Endothelial cell of umbilical vein (primary cell): ENCODE measurements around the gene IGF2BP2. TPM values are rescaled to one million over a fixed set of nuclear protein-coding genes. Genes with fewer than 3 reads are reported as not detected.

Experiments
- BruUV-seq: library from RNA; stranded (reverse); fragments of 400-500 nt; replicated peaks from 2 replicates; lab custom pipeline; 2021; lab: Mats Ljungman, UMichigan
- CTCF ChIA-PET: fragments of 300-600, 350-600 bp; sonication (Branson Sonifier 250); formaldehyde crosslinking; loops from one replicate; lab custom pipeline; 2021; ENCODE audit warnings: antibody characterized with exemption, inconsistent platforms; lab: Charles Lee
- POLR2A ChIA-PET: fragments of 300-600, 350-600 bp; sonication (Branson Sonifier 250); formaldehyde crosslinking; loops from one replicate; lab custom pipeline; 2021; ENCODE audit warnings: antibody characterized with exemption, inconsistent platforms; lab: Charles Lee
- DNase-seq: peaks from one replicate; pipeline ENCODE4 v3.0.0-alpha.2; 2011; ENCODE audit warnings: low read depth, low spot score
- FAIRE-seq: peaks from 2 replicates; lab custom pipeline; 2011; peaks lifted over from hg19 to GRCh38; lab: Jason Lieb, UNC
- H2AFZ ChIP-seq: 2 replicates; pipeline ENCODE4 v1.6.0; 2012; ENCODE audit warnings: low read depth, low read length, control low read depth, inconsistent platforms
- H3K27ac ChIP-seq: 2 replicates; pipeline ENCODE4 v1.5.1; 2011; ENCODE audit warnings: low read depth, mild to moderate bottlenecking, control low read depth, low read length, moderate library complexity; ENCODE audit not compliant: insufficient read depth
- H3K27me3 ChIP-seq, 2 experiments: 2 replicates each; pipeline versions ENCODE4 v1.6.0 to v1.6.1; 2011; ENCODE audit warnings: low read length in 2 of 2, mixed read lengths in 1 of 2; ENCODE audit not compliant: control insufficient read depth in 2 of 2, insufficient read depth in 2 of 2
- H3K36me3 ChIP-seq, 2 experiments: 2 replicates in 1 of 2; 3 replicates in 1 of 2; pipeline ENCODE4 v1.5.1; 2011; ENCODE audit warnings: low read length in 2 of 2, mild to moderate bottlenecking in 1 of 2, moderate library complexity in 1 of 2; ENCODE audit not compliant: control insufficient read depth in 2 of 2, insufficient read depth in 2 of 2; ENCODE audit errors: extremely low read depth in 1 of 2
- H3K4me1 ChIP-seq: 3 replicates; pipeline ENCODE4 v1.5.1; 2011; ENCODE audit warnings: mild to moderate bottlenecking, low read length; ENCODE audit not compliant: control insufficient read depth, insufficient read depth; ENCODE audit errors: extremely low read depth
- H3K4me2 ChIP-seq: 2 replicates; pipeline ENCODE4 v1.6.1; 2011; ENCODE audit warnings: low read length, control low read depth, mixed read lengths; ENCODE audit not compliant: insufficient read depth
- H3K4me3 ChIP-seq, 3 experiments: fragments of 200-600 bp in 1 of 3; sonication (generic), shearing (Covaris generic) in 1 of 3; replicated peaks in 1 of 3; 2 replicates each; pipeline ENCODE4 v1.5.1; 2011 to 2016; ENCODE audit warnings: control low read depth in 3 of 3, low read length in 3 of 3, mild to moderate bottlenecking in 2 of 3, inconsistent platforms in 1 of 3, low read depth in 1 of 3, moderate library complexity in 1 of 3; ENCODE audit not compliant: insufficient read depth in 1 of 3
- H3K79me2 ChIP-seq: 2 replicates; pipeline ENCODE4 v1.6.0; 2012; ENCODE audit warnings: low read length, inconsistent platforms; ENCODE audit not compliant: control insufficient read depth, insufficient read depth
- H3K9ac ChIP-seq: replicated peaks from 2 replicates; pipeline ENCODE3; 2011; ENCODE audit warnings: low read length, control low read depth; ENCODE audit not compliant: insufficient read depth; ENCODE audit errors: extremely low read depth
- H3K9me1 ChIP-seq: replicated peaks from 3 replicates; pipeline ENCODE4 v1.6.0; 2011; ENCODE audit warnings: mild to moderate bottlenecking, low read length; ENCODE audit not compliant: control insufficient read depth, insufficient read depth; ENCODE audit errors: extremely low read depth
- H3K9me3 ChIP-seq: replicated peaks from 2 replicates; pipeline ENCODE4 v1.5.1; 2012; ENCODE audit warnings: low read length, inconsistent platforms; ENCODE audit not compliant: control insufficient read depth, insufficient read depth
- H4K20me1 ChIP-seq: replicated peaks from 2 replicates; pipeline ENCODE3; 2011; ENCODE audit warnings: mild to moderate bottlenecking, low read length; ENCODE audit not compliant: control insufficient read depth, insufficient read depth; ENCODE audit errors: extremely low read depth
- CTCF ChIP-seq, 2 donors: IDR thresholded peaks; 1 replicate in 1 of 2; 2 replicates in 1 of 2; pipeline ENCODE4 v1.5.1; 2011; ENCODE audit warnings: low read length in 2 of 2, mild to moderate bottlenecking in 2 of 2, moderate library complexity in 2 of 2, control low read depth in 1 of 2, inconsistent platforms in 1 of 2, low read depth in 1 of 2; ENCODE audit not compliant: insufficient read depth in 1 of 2; ENCODE audit errors: extremely low read depth in 1 of 2
- EZH2 ChIP-seq: IDR thresholded peaks from 2 replicates; pipeline ENCODE4 v1.6.1; 2012; ENCODE audit warnings: borderline replicate concordance, low read depth, mild to moderate bottlenecking, moderate library complexity, low read length, inconsistent platforms; ENCODE audit not compliant: severe bottlenecking
- FOS ChIP-seq: IDR thresholded peaks from 2 replicates; pipeline ENCODE4 v1.6.1; 2011; ENCODE audit warnings: mild to moderate bottlenecking, low read length, moderate library complexity, borderline replicate concordance; ENCODE audit not compliant: insufficient read depth
- GATA2 ChIP-seq: IDR thresholded peaks from 2 replicates; pipeline ENCODE4 v1.7.0; 2011; ENCODE audit warnings: low read depth, mild to moderate bottlenecking, moderate library complexity, mixed read lengths, low read length; ENCODE audit not compliant: insufficient read length, insufficient read depth
- JUN ChIP-seq: IDR thresholded peaks from 2 replicates; pipeline ENCODE4 v1.6.1; 2011; ENCODE audit warnings: borderline replicate concordance, low read depth; ENCODE audit not compliant: insufficient read length, insufficient read depth
- MAX ChIP-seq: IDR thresholded peaks from 2 replicates; pipeline ENCODE4 v1.6.1; 2011; ENCODE audit not compliant: insufficient read depth, insufficient read length
- MYC ChIP-seq: IDR thresholded peaks from one replicate; pipeline ENCODE4 v1.6.1; 2011; ENCODE audit warnings: mild to moderate bottlenecking, low read depth, low read length
- POLR2A ChIP-seq: IDR thresholded peaks from 2 replicates; pipeline ENCODE4 v1.6.1; 2012; ENCODE audit warnings: low read depth, mild to moderate bottlenecking, control low read depth, low read length
- POLR2AphosphoS5 ChIP-seq: IDR thresholded peaks from 2 replicates; pipeline ENCODE4 v1.6.1; 2012; ENCODE audit warnings: low read depth, mild to moderate bottlenecking, control low read depth, low read length, moderate library complexity; ENCODE audit not compliant: insufficient read depth
- dilution Hi-C: fragments of 300-500 bp; cut with MboI; formaldehyde crosslinking; loops from one replicate; pipeline ENCODE4 v1.15.0; 2019; ENCODE audit warnings: low sequenced_read_pairs; ENCODE audit not compliant: extremely low pct_ligation_motif_present
- intact Hi-C: fragments of 100-400 bp; cut with micrococcal nuclease; formaldehyde crosslinking; loops from one replicate; pipeline ENCODE4 v1.10.0; 2022
- polyA plus RNA-seq, 4 experiments: library from polyadenylated mRNA; depleted of rRNA in 3 of 4; stranded (reverse) in 3 of 4; unstranded in 1 of 4; fragments of >200 nt; gene quantifications; 2 replicates each; pipeline versions ENCODE4 v1.2.1 to v1.2.3, GENCODE V29; 2011 to 2012; ENCODE audit warnings: missing spikeins in 1 of 4
- total RNA-seq: library from RNA; stranded (reverse); gene quantifications from 2 replicates; pipeline ENCODE4 v1.2.3, GENCODE V29; 2021

IGF2BP2 gene
- total and polyA plus RNA-seq, 2 donors (not counting 3 experiments of a cell fraction or from before 2014, with no cell fraction given): 10.7 to 130 TPM

- dilution Hi-C loops (no loop called here), intact Hi-C loops (loop anchor here (1.0 kb wide), 1 partner anchor 239 kb away; no protein-coding TSS in a partner anchor)
- Histone ChIP-seq H3K4me3 (no peak overlapping the region), H3K4me1 (peaks cover 18% of the 10 kb centered on the region), H3K9ac (no peak overlapping the region), H3K36me3 (peaks cover 3 to 5% of the 10 kb centered on the region in 2 experiments), H4K20me1 (no peaks in the 10 kb centered on the region), H3K9me3 (no peaks in the 10 kb centered on the region), H3K4me2 (no peak overlapping the region), H2AFZ (no peak overlapping the region), H3K9me1 (no peaks in the 10 kb centered on the region), H3K27me3 (no peaks in the 10 kb centered on the region), H3K27ac (no peak overlapping the region), H3K79me2 (peaks cover 5% of the 10 kb centered on the region)
- FAIRE-seq (no peak), DNase-seq (no peak)
- TF ChIP-seq MYC (no peak), EZH2 (no peak), POLR2A (no peak), CTCF (IDR thresholded peaks at IDR 0.05; ENCODE audit: extremely low read depth in 1 of 2, insufficient read depth in 1 of 2, low read depth in 1 of 2, low read length in 2 of 2) (no peak), GATA2 (no peak), JUN (no peak), MAX (no peak), FOS (no peak), POLR2AphosphoS5 (no peak)
- ChIA-PET POLR2A (no interaction called here), CTCF (interaction anchor here (0.9 to 2.0 kb wide), 4 partner anchors 13 to 243 kb away, joined by 3 to 6 read pairs (median 6); no protein-coding TSS in a partner anchor)
- no TSS peak for BruUV-seq
Observed at GRCh38 chr3:185663929-185664328, 160.9 kb downstream of the IGF2BP2 start.
